Measurements from ENCODE around the gene RPL29. TPM values are rescaled to one million over a fixed set of nuclear protein-coding genes. Genes with fewer than 3 reads are reported as not detected.

Gene RPL29
- total and polyA plus RNA-seq, 2 experiments from 2014 or later, result 844 to 1,533 TPM

GRCh38 chr3:51948016-51948580 lies 47.6 kb downstream of the RPL29 start:
- no peak for TF ChIP-seq CTCF (IDR thresholded peaks at IDR 0.05; ENCODE audit: low read depth, low read length)
- Histone ChIP-seq H3K4me1 (ENCODE audit: low read depth) (peaks cover 3% of the 10 kb centered on the region), H3K27me3 (no peaks in the 10 kb centered on the region), H3K4me3 (no peak overlapping the region), H3K36me3 (no peaks in the 10 kb centered on the region), H3K27ac (no peak overlapping the region), H3K9me3 (ENCODE audit: low read depth) (no peaks in the 10 kb centered on the region)
- no peak for DNase-seq (ENCODE audit: low read depth in 1 of 2, low spot score in 1 of 2)

DNA sequence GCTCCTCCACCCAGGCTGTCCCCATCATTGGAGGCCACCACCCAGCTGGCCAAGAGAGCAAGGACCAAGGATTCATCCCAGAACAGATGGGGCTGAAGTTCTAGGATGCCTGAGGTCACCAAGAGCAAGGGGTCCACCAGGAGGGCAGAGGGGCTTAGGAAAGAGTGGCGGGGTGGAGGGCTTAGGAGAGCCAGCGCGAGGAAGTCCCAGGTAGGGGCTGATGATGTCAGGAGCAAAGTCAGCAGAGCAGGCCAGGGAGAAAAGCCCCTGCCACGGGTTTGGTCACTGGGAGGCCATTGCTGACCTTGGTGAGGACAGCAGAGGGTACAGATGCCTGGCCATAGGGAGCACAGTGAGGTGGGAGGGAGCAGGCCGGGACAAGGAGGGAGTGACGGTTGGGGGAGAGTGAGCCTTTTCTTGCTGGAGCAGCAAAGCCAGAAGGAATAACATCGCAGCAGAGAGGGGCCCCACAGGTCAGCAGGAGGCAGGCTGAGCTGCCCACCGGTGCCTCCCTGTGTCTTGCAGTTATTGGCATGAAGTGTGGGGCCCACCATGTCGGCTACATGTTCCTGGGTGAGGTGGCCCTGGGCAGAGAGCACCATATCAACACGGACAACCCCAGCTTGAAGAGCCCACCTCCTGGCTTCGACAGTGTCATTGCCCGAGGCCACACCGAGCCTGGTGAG lies 48.3 kb downstream of the RPL29 start:
- H3K27me3 ChIP-seq, result no peaks in the 10 kb centered on the region
- TF ChIP-seq CTCF (IDR thresholded peaks at IDR 0.05; ENCODE audit: low read depth, low read length), result no peak
- no peak for DNase-seq (ENCODE audit: low read depth in 1 of 2, low spot score in 1 of 2)
- no peaks in the 10 kb centered on the region for H3K36me3 ChIP-seq
- H3K4me3 ChIP-seq, result no peak overlapping the region
- H3K27ac ChIP-seq, result no peak overlapping the region
- no peaks in the 10 kb centered on the region for H3K9me3 ChIP-seq (ENCODE audit: low read depth)
- H3K4me1 ChIP-seq (ENCODE audit: low read depth), result peaks cover 7% of the 10 kb centered on the region

DNA sequence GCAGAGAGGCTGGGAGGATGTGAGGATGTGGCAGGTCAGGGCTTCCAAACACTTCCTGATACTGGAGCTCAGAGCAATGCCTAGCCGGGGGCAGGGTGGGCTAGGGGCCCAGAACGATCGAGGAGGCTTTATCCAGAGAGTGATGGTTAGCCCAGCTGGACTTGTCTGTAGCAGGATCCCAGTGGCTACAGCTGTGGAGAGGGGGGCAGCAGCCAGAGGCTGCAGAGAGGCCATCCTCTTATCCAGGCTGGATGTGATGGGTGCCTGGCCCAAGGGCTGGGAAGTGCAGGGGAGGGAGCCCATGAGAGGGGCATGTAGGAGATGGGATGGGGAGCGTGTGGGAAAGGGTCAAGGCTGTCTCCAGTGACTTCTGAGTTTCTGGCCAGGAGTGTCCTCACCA lies 48.9 kb downstream of the RPL29 start:
- Histone ChIP-seq H3K4me3 (no peak overlapping the region), H3K4me1 (ENCODE audit: low read depth) (peaks cover 8% of the 10 kb centered on the region), H3K9me3 (ENCODE audit: low read depth) (no peaks in the 10 kb centered on the region), H3K36me3 (no peaks in the 10 kb centered on the region), H3K27me3 (no peaks in the 10 kb centered on the region), H3K27ac (no peak overlapping the region)
- no peak for DNase-seq (ENCODE audit: low read depth in 1 of 2, low spot score in 1 of 2)
- no peak for TF ChIP-seq CTCF (IDR thresholded peaks at IDR 0.05; ENCODE audit: low read depth, low read length)

DNA sequence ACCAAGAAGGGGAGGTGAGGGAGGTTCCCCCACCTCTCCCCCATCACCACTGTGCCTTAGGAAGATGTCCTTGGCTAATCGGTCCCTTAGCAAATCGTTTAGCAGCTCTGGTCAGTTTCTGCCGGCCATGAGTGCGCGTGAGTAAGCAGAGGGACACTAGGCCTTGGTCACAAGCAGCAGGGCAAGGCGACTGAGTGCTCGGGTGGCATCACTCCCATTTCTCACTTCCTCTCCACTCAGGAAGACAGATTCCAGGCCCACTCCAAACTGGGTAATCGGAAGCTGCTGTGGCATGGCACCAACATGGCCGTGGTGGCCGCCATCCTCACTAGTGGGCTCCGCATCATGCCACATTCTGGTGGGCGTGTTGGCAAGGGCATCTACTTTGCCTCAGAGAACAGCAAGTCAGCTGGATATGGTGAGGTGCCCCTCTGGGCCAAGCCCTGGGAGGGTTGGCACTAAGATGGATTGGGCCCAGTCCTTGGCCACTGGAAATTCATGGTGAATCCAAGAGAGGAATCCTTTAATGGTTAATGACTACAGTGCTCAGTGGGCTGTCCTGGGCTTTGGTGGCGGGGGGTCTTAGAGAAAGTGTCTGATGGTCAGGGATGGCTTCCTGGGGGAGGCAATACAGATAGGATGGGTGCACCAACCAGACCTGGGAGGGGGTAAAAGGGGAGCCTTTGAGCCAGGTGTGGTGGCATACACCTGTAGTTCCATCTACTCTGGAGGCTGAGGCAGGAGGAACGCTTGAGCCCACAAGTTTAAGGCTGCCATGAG lies 49.6 kb downstream of the RPL29 start:
- Histone ChIP-seq H3K36me3 (no peaks in the 10 kb centered on the region), H3K27me3 (no peaks in the 10 kb centered on the region), H3K4me1 (ENCODE audit: low read depth) (peaks cover 9% of the 10 kb centered on the region), H3K27ac (no peak overlapping the region), H3K4me3 (no peak overlapping the region), H3K9me3 (ENCODE audit: low read depth) (no peaks in the 10 kb centered on the region)
- TF ChIP-seq CTCF (IDR thresholded peaks at IDR 0.05; ENCODE audit: low read depth, low read length), result no peak
- DNase-seq (ENCODE audit: low read depth in 1 of 2, low spot score in 1 of 2), result no peak

DNA sequence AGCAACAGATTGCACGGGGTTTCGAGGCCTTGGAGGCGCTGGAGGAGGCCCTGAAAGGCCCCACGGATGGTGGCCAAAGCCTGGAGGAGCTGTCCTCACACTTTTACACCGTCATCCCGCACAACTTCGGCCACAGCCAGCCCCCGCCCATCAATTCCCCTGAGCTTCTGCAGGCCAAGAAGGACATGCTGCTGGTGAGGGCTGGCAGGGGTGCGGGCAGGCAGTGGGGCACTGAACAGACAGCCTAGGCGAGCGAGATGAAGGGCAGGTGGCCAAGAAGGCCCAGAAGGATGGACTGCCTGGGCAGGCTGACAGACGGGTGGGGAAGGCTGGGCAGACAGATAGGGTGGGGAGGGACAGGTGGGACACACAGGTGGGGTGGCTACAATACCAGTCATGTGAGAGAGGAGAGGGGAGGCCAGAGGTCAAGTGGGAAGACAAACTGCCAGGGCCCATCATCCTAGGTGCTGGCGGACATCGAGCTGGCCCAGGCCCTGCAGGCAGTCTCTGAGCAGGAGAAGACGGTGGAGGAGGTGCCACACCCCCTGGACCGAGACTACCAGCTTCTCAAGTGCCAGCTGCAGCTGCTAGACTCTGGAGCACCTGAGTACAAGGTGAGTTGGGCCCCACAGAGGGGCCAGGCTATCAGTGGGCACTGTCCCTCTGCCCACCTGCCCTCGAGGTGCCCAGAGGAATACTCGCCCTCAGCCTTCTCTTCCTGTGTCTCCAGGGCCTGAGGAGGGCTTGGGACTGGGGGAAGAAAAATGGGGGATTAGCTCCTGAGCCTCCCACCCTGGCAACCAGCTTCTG lies 50.5 kb downstream of the RPL29 start:
- no peak for DNase-seq (ENCODE audit: low read depth in 1 of 2, low spot score in 1 of 2)
- TF ChIP-seq CTCF (IDR thresholded peaks at IDR 0.05; ENCODE audit: low read depth, low read length), result no peak
- Histone ChIP-seq H3K36me3 (no peaks in the 10 kb centered on the region), H3K4me1 (ENCODE audit: low read depth) (peaks cover 15% of the 10 kb centered on the region), H3K4me3 (no peak overlapping the region), H3K27me3 (no peaks in the 10 kb centered on the region), H3K27ac (no peak overlapping the region), H3K9me3 (ENCODE audit: low read depth) (no peaks in the 10 kb centered on the region)

All from cardiac muscle cell (in vitro differentiated cells and primary cell).